Liver (tissue), 9 donors: ENCODE measurements around the gene PAIP2. TPM values are rescaled to one million over a fixed set of nuclear protein-coding genes. Genes with fewer than 3 reads are reported as not detected.

ENCODE experiments used
- DNase-seq: peaks from one replicate; pipeline ENCODE4 v3.0.0-alpha.2; 2017; ENCODE audit warnings: low spot score
- H3K27ac ChIP-seq, 2 donors: one replicate each; pipeline ENCODE4 v1.7.0; 2013; ENCODE audit warnings: inconsistent platforms in 2 of 2, low read length in 2 of 2, control low read depth in 1 of 2, low read depth in 1 of 2, mild to moderate bottlenecking in 1 of 2
- H3K27me3 ChIP-seq, 4 donors: one replicate each; pipeline versions ENCODE4 v1.6.1 to v1.7.0; 2013; ENCODE audit warnings: low read length in 3 of 4, inconsistent platforms in 1 of 4, mild to moderate bottlenecking in 1 of 4, moderate library complexity in 1 of 4; ENCODE audit not compliant: control insufficient read depth in 4 of 4, insufficient read depth in 4 of 4
- H3K36me3 ChIP-seq, 4 donors: one replicate each; pipeline versions ENCODE4 v1.6.1 to v1.7.0; 2013; ENCODE audit warnings: low read length in 3 of 4, mild to moderate bottlenecking in 3 of 4, low read depth in 1 of 4, moderate library complexity in 1 of 4; ENCODE audit not compliant: control insufficient read depth in 4 of 4, insufficient read depth in 3 of 4
- H3K4me1 ChIP-seq, 4 donors: one replicate each; pipeline versions ENCODE4 v1.6.1 to v1.7.0; 2013; ENCODE audit warnings: low read length in 3 of 4, mild to moderate bottlenecking in 3 of 4, moderate library complexity in 1 of 4; ENCODE audit not compliant: control insufficient read depth in 4 of 4, insufficient read depth in 4 of 4
- H3K4me3 ChIP-seq, 3 donors: one replicate each; pipeline versions ENCODE4 v1.6.1 to v1.7.0; 2013; ENCODE audit warnings: low read length in 3 of 3, control low read depth in 1 of 3, low read depth in 1 of 3, mild to moderate bottlenecking in 1 of 3
- H3K9ac ChIP-seq, 2 donors: one replicate each; pipeline ENCODE4 v1.7.0; 2013; ENCODE audit warnings: low read length in 2 of 2, mild to moderate bottlenecking in 2 of 2, moderate library complexity in 2 of 2, control low read depth in 1 of 2, low read depth in 1 of 2
- H3K9me3 ChIP-seq, 4 donors: one replicate each; pipeline versions ENCODE4 v1.6.1 to v1.7.0; 2013; ENCODE audit warnings: low read length in 3 of 4; ENCODE audit not compliant: control insufficient read depth in 4 of 4
- CTCF ChIP-seq: fragments of 150-350 bp; IDR thresholded peaks from 2 replicates; pipeline ENCODE4 v1.5.1; 2017; ENCODE audit warnings: improper control_type of control experiment, low read depth, low read length; ENCODE audit not compliant: missing input control
- EGR1 ChIP-seq, 2 donors: IDR thresholded peaks; 2 replicates each; pipeline ENCODE4 v1.6.1; 2016 to 2018; ENCODE audit warnings: antibody characterized with exemption in 2 of 2, low read depth in 2 of 2
- FOXA1 ChIP-seq: IDR thresholded peaks from 2 replicates; pipeline ENCODE4 v1.6.1; 2016; ENCODE audit warnings: antibody characterized with exemption
- FOXA2 ChIP-seq: IDR thresholded peaks from 2 replicates; pipeline ENCODE4 v1.6.1; 2016; ENCODE audit warnings: antibody characterized with exemption
- GABPA ChIP-seq, 2 donors: IDR thresholded peaks in 1 of 2; conservative IDR thresholded peaks in 1 of 2; 2 replicates each; pipeline ENCODE4 v1.6.1; 2016; ENCODE audit warnings: antibody characterized with exemption in 2 of 2, mild to moderate bottlenecking in 1 of 2, moderate library complexity in 1 of 2
- HNF4G ChIP-seq: IDR thresholded peaks from 2 replicates; pipeline ENCODE4 v1.6.1; 2016; ENCODE audit warnings: antibody characterized with exemption
- NR2F2 ChIP-seq: IDR thresholded peaks from 2 replicates; pipeline ENCODE4 v1.6.1; 2016; ENCODE audit warnings: antibody characterized with exemption
- RAD21 ChIP-seq, 2 donors: IDR thresholded peaks; 2 replicates each; pipeline ENCODE4 v1.6.1; 2016; ENCODE audit warnings: antibody characterized with exemption in 2 of 2, mild to moderate bottlenecking in 2 of 2
- RXRA ChIP-seq, 2 donors: IDR thresholded peaks; 2 replicates each; pipeline ENCODE4 v1.6.1; 2017 to 2018; ENCODE audit warnings: antibody characterized with exemption in 2 of 2, mild to moderate bottlenecking in 1 of 2
- SP1 ChIP-seq: IDR thresholded peaks from 2 replicates; pipeline ENCODE4 v1.6.1; 2018; ENCODE audit warnings: antibody characterized with exemption, mild to moderate bottlenecking
- TAF1 ChIP-seq: conservative IDR thresholded peaks from 2 replicates; pipeline ENCODE4 v1.6.1; 2016; ENCODE audit warnings: antibody characterized with exemption, mild to moderate bottlenecking
- YY1 ChIP-seq: IDR thresholded peaks from 2 replicates; pipeline ENCODE4 v1.6.1; 2016; ENCODE audit warnings: antibody characterized with exemption, mild to moderate bottlenecking
- ZBTB33 ChIP-seq: IDR thresholded peaks from 2 replicates; pipeline ENCODE4 v1.6.1; 2016; ENCODE audit warnings: antibody characterized with exemption
- WGBS: extraction: QIAGEN DNeasy Blood & Tissue Kit; methylation state at CpG from one replicate; pipeline ENCODE4 v1.1.7; 2013; 5-methylcytosine and 5-hydroxymethylcytosine counted together
- polyA plus RNA-seq, 2 donors: library from polyadenylated mRNA; stranded (reverse) in 1 of 2; unstranded in 1 of 2; fragments of 200-250 nt in 1 of 2; fragments of >200 nt in 1 of 2; fragmentation: Nextera tagmentation in 1 of 2; extraction: Ambion mirVana in 1 of 2; gene quantifications; one replicate each; pipeline versions ENCODE4 v1.2.1 to v1.2.3, GENCODE V29; 2013 to 2015
- total RNA-seq, 2 donors: library from RNA; depleted of rRNA; stranded (reverse); fragments of >200 nt; gene quantifications; one replicate each; pipeline ENCODE4 v1.2.3, GENCODE V29; 2014
- TF ChIP-seq, protein P1 (sequence below): IDR thresholded peaks from 2 replicates; pipeline ENCODE4 v1.6.1; 2016; ENCODE audit warnings: antibody characterized with exemption
- TF ChIP-seq, protein P2 (sequence below): IDR thresholded peaks from 2 replicates; pipeline ENCODE4 v1.6.1; 2016; ENCODE audit warnings: antibody characterized with exemption, mild to moderate bottlenecking
- donor health status: healthy.
- donor health status: healthy.
- donor health status: healthy.
- donor health status: healthy.
- donor health status: healthy.

Gene PAIP2
- total and polyA plus RNA-seq, 4 donors: 41.5 to 63.2 (median 45.1) TPM

GRCh38 chr5:139301808-139302499 is 39.7 kb upstream of the PAIP2 start:
- H3K27me3 ChIP-seq: no peaks in the 10 kb centered on the region
- DNase-seq: no peak
- TF ChIP-seq RAD21 (IDR thresholded peaks at IDR 0.05) (no peak), TAF1 (no peak), NR2F2 (no peak), HNF4G (no peak), RXRA (IDR thresholded peaks at IDR 0.05) (no peak), YY1 (no peak), CTCF (no peak), GABPA (IDR thresholded peaks at IDR 0.05 in 1 of 2, conservative IDR thresholded peaks at IDR 0.05 in 1 of 2) (no peak), ZBTB33 (no peak)
- H3K9ac ChIP-seq: no peak overlapping the region
- no peak overlapping the region for H3K27ac ChIP-seq
- peaks cover 11 to 31% (median 29%) of the 10 kb centered on the region in 4 donors for H3K4me1 ChIP-seq
- WGBS: 82% methylated on average over 7 of the region's 7 CpGs
- no peaks in the 10 kb centered on the region for H3K9me3 ChIP-seq
- H3K36me3 ChIP-seq: no peaks in the 10 kb centered on the region
- no peak overlapping the region for H3K4me3 ChIP-seq

- Histone ChIP-seq H3K4me3 (no peak overlapping the region), H3K9me3 (no peaks in the 10 kb centered on the region), H3K27me3 (no peaks in the 10 kb centered on the region), H3K9ac (no peak overlapping the region), H3K4me1 (peaks cover 8 to 17% (median 12%) of the 10 kb centered on the region in 4 donors), H3K27ac (no peak overlapping the region), H3K36me3 (no peaks in the 10 kb centered on the region)
- DNase-seq: no peak
- WGBS: 44% methylated on average over 3 of the region's 3 CpGs
- TF ChIP-seq HNF4G (no peak), SP1 (no peak), GABPA (IDR thresholded peaks at IDR 0.05 in 1 of 2, conservative IDR thresholded peaks at IDR 0.05 in 1 of 2) (no peak), RAD21 (IDR thresholded peaks at IDR 0.05) (no peak), EGR1 (IDR thresholded peaks at IDR 0.05; ENCODE audit: low read depth in 2 of 2) (no peak), TAF1 (no peak), ZBTB33 (no peak), CTCF (no peak), NR2F2 (no peak), FOXA2 (no peak), YY1 (no peak), FOXA1 (no peak)
- TF ChIP-seq, protein P1, sequence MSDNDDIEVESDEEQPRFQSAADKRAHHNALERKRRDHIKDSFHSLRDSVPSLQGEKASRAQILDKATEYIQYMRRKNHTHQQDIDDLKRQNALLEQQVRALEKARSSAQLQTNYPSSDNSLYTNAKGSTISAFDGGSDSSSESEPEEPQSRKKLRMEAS: no peak
- TF ChIP-seq, protein P2, sequence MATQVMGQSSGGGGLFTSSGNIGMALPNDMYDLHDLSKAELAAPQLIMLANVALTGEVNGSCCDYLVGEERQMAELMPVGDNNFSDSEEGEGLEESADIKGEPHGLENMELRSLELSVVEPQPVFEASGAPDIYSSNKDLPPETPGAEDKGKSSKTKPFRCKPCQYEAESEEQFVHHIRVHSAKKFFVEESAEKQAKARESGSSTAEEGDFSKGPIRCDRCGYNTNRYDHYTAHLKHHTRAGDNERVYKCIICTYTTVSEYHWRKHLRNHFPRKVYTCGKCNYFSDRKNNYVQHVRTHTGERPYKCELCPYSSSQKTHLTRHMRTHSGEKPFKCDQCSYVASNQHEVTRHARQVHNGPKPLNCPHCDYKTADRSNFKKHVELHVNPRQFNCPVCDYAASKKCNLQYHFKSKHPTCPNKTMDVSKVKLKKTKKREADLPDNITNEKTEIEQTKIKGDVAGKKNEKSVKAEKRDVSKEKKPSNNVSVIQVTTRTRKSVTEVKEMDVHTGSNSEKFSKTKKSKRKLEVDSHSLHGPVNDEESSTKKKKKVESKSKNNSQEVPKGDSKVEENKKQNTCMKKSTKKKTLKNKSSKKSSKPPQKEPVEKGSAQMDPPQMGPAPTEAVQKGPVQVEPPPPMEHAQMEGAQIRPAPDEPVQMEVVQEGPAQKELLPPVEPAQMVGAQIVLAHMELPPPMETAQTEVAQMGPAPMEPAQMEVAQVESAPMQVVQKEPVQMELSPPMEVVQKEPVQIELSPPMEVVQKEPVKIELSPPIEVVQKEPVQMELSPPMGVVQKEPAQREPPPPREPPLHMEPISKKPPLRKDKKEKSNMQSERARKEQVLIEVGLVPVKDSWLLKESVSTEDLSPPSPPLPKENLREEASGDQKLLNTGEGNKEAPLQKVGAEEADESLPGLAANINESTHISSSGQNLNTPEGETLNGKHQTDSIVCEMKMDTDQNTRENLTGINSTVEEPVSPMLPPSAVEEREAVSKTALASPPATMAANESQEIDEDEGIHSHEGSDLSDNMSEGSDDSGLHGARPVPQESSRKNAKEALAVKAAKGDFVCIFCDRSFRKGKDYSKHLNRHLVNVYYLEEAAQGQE: no peak
Observed at GRCh38 chr5:139304391-139305324, 37.0 kb upstream of the PAIP2 start.
